Gastroesophageal sphincter (tissue), 3 donors: ENCODE results near the gene NIPAL1.

Experiments used
- POLR2A ChIP-seq, 2 donors: fragments of 450-650 bp; IDR thresholded peaks; one replicate each; pipeline ENCODE4 v1.6.1; 2017; ENCODE audit warnings: antibody characterized with exemption in 2 of 2, mild to moderate bottlenecking in 2 of 2, moderate library complexity in 1 of 2
- POLR2AphosphoS5 ChIP-seq: sonication (generic); formaldehyde crosslinking; IDR thresholded peaks from one replicate; pipeline ENCODE4 v1.6.1; 2017; ENCODE audit warnings: antibody characterized with exemption
- TF ChIP-seq, protein P1 (sequence below), 4 experiments: fragments of 200-600 bp in 2 of 4; fragments of 450-650 bp in 2 of 4; sonication (generic) in 1 of 4; IDR thresholded peaks; one replicate each; pipeline ENCODE4 v1.5.1; 2017 to 2019; ENCODE audit warnings: antibody characterized with exemption in 4 of 4, mild to moderate bottlenecking in 2 of 4, moderate library complexity in 2 of 4

DNA sequence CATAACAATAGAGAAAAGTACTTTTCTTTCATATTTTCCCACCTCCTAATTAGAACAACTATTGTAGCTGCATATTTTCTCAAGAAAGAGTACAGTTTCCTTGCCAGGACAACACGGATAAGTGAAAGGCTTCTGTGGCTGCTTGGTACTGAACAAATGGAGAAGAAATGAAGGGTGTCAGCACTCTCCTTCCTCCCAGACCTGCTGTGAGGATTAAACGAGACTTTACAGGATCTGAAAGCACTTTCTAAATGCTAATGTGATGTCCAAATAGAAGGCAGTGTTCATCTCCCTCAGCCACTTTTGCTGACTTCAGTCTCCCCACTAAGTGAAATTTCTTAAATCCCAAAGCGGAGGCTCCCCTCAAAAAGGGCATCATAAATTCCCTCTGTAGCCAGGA, 13.9 kb downstream of the NIPAL1 start:
- TF ChIP-seq, protein P1, sequence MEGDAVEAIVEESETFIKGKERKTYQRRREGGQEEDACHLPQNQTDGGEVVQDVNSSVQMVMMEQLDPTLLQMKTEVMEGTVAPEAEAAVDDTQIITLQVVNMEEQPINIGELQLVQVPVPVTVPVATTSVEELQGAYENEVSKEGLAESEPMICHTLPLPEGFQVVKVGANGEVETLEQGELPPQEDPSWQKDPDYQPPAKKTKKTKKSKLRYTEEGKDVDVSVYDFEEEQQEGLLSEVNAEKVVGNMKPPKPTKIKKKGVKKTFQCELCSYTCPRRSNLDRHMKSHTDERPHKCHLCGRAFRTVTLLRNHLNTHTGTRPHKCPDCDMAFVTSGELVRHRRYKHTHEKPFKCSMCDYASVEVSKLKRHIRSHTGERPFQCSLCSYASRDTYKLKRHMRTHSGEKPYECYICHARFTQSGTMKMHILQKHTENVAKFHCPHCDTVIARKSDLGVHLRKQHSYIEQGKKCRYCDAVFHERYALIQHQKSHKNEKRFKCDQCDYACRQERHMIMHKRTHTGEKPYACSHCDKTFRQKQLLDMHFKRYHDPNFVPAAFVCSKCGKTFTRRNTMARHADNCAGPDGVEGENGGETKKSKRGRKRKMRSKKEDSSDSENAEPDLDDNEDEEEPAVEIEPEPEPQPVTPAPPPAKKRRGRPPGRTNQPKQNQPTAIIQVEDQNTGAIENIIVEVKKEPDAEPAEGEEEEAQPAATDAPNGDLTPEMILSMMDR (IDR thresholded peaks at IDR 0.05), result no peak
- TF ChIP-seq POLR2A (IDR thresholded peaks at IDR 0.05) (no peak), POLR2AphosphoS5 (no peak)
